Medulla oblongata (tissue), 1 donor: ENCODE data around the gene UBAC2.

Experiments used
- DNase-seq: peaks from one replicate; pipeline ENCODE4 v3.0.0-alpha.2; 2015; ENCODE audit errors: extremely low spot score

The UBAC2 gene

DNA sequence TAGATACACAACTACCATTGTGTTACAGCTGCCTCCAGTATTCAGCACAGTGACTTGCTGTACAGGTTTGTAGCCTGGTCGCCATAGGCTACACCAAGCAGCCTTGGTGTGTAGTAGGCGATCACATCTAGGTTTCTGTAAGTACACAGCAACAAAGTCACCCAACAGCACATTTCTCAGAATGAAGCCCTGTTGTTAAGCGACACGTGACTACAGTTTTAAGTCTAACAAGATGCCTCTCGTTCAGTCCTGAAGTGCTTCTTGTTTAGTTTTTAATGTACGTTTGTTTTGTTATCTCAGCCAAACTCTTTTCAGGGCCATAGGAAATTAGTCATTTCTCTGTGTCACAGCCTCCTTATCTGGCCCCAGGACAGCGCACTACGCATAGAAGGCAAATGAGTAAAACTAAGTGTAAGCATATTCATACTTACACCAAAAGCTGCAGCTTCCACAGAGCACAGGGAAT is 156.5 kb downstream of the UBAC2 start:
- DNase-seq, result no peak

DNA sequence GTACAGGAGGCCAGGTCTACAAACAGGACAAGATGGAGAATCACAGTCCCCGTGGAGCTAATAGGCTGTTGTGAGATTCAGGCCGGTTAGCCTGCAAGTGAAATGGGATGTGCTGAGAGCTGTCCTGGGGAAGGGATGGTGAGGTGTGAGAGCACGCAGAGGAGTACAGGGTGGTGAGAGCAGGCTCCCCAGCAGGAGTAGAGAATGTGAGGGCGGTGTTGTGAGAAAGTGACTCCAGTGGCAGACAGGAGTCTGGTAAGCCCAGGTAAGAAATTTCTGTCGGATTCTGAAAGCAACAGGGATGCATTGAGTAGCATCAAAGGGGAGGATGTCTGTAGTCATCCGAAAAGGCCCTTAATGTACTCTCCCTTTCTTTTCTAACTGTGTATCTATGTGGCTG is 157.3 kb downstream of the UBAC2 start:
- no peak for DNase-seq

DNA sequence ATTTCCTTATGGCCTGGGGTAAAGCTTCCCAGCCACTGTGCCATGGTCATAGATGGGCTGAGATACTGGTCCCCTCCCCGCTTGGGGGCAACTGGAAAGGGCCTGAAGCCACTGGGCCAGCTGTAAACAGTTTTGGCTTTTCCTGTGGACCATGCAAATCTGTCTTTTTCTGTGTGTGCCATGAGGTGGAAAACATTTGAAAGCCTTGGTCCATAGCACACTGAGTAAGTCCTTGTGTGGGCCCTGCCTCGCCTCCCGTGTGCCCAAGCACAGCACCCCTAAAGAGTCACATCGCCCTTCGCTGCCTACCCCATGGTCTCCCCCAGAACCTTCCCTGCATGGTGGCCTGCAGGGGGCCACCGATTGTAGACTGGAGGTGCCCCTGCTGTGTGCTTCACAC is 158.9 kb downstream of the UBAC2 start:
- no peak for DNase-seq

DNA sequence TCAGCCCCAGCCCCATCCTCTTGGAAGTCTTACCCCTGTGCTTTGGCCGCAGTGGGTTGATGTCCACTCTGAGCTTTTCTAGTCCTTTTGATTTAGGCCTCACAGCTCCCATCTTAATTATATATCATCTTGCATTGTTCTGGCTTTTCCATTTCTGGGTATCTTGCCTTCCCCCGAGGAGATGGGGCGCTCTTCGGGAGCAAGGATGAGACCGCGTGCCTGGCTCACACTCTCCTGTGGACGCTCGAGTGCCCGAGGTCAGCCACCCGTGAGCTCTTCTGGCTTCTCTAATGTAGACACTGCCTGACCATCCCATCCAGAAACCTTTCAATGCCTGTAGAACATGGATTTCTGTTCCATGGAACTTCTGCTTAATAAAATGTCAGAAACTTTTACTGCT is 160.0 kb downstream of the UBAC2 start:
- DNase-seq, result no peak

GRCh38 chr13:99361197-99361596 is 160.5 kb downstream of the UBAC2 start:
- DNase-seq, result no peak

- no peak for DNase-seq
Measured at GRCh38 chr13:99362362-99362761, 161.7 kb downstream of the UBAC2 start.

DNA sequence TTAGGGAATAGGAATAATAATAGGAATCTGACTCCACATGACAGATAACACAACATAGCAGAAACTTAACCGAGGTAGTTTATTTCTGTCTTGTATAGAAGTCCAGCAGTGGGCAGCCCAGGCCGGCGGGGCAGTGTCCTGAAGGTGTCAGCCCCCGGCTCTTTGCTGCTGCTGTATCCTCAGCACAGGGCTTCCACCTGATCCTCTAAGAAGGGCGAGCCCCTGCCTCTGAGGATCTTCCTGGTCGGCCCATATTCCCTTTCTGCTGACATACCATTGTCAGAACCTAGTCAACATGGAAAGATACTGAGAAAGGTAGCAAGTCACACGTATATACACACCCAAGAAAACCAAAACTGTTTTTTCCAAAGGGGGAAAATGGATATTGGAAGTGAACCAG is 162.7 kb downstream of the UBAC2 start:
- no peak for DNase-seq

- DNase-seq, result no peak
Measured at GRCh38 chr13:99363949-99364348, 163.3 kb downstream of the UBAC2 start.

DNA sequence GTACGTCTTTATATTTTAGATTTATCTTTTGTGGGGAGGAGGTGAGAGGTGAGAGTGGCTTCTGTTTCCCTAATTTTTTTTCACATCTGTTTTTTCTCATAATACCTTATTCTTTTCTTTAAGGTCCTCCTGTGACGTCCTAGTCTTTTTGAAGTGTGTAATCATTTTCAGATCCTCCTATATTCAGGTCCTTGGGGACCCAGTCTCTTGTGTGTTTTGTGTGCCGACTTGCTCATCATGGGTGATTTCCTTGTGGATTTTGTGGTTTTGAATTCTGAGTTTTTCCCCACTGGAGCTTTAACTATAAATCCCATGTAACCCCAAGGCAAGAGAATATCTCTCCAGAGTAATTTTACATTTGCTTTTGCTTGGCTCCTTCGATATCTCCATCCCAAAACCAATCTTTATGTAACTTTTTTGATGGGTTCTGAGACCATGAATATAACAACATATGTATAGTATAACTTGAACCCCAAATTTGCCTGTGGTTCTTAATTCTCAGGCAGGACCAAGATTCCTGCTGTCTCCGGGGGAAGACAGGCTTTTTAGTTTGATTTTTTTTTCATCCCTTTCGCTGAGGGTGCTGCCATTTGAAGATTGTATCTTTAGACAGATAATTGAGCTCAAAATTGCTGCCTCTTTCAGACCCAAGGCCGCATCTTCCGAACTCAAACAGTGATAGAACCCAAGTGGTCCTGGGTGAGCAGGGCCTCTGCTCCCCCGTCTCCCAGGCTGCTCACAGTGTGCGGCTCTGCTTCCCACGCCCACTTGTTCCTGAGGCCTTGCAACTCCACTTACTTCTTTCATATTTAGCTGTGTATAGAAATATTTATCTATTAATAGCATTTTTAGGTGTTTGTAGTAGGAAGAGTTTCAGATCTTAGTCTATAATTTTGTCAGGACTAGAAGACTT is 165.7 kb downstream of the UBAC2 start:
- no peak for DNase-seq

GRCh38 chr13:99367106-99367616 is 166.5 kb downstream of the UBAC2 start:
- no peak for DNase-seq

DNA sequence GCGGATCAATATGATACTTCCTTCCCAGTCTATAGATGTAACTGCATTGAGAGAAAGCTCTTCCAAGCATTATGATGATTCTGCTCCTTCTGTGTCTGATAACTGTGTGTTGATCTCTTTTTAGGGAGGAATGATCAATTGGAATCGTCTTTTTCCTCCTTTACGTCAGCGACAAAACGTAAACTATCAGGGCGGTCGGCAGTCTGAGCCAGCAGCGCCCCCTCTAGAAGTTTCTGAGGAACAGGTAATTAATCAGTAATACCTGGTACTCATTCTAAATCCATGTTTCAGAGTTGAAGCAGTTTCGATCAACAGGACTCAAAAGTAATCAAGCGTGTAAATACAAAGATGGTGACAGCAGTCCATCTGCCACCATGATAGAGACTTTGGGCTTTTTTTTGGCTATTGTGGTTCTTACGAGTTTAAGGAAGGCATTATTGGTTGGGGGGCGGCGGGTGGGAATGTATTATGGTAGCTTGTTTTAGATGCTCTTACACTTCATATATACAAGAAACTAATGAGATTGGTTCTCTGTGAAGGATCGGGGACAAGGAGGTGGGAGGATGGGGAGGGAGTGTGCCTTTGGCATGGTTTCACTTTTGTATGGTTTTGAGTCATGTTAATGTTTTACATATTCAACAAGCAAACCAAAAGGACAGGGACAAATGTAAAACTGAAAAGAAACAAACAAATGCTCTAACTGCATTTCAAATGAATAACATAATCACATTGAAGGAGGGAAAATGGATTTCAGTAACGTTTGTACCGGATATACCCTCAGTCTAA is 167.2 kb downstream of the UBAC2 start:
- no peak for DNase-seq

DNA sequence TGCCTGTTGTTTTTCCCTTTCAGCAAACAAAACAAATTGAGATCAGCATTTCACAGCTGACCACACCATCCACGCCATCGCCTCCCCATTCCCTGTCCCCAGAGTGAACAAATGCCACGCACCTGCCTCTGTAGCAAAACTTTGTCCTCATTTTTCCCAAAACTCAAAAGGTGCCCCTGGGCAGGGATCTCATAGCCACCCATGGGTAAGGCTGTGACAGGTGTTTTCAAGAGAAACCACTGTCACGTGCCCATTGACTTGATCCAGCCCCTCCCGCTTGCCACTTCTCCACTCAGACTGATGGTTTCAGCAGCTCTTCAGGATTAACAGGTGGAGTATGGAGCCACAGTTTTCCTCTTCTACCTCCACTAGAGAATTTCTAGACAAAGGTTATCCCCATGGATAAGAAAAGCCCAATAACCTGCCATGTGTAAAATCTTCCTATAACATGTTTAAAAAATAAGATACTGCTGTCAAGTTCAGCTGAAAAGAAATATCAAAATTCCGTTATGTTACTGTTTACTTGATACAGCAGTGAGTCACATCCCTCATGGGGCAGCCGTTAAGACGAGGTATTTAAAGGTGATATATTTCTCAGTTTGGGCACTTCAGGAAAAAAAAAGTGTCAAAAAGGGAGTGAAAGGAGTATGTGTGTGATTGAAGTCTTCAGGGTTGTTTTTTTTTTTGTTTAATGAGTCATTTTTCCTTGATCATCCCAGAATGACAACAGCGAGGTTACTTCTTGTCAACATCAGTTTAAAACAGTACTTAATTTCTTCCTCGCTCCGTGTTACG is 170.0 kb downstream of the UBAC2 start:
- DNase-seq, result no peak

GRCh38 chr13:99371956-99372355 is 171.3 kb downstream of the UBAC2 start:
- DNase-seq, result peak; percentile 38

GRCh38 chr13:99373436-99373835 is 172.8 kb downstream of the UBAC2 start:
- no peak for DNase-seq

DNA sequence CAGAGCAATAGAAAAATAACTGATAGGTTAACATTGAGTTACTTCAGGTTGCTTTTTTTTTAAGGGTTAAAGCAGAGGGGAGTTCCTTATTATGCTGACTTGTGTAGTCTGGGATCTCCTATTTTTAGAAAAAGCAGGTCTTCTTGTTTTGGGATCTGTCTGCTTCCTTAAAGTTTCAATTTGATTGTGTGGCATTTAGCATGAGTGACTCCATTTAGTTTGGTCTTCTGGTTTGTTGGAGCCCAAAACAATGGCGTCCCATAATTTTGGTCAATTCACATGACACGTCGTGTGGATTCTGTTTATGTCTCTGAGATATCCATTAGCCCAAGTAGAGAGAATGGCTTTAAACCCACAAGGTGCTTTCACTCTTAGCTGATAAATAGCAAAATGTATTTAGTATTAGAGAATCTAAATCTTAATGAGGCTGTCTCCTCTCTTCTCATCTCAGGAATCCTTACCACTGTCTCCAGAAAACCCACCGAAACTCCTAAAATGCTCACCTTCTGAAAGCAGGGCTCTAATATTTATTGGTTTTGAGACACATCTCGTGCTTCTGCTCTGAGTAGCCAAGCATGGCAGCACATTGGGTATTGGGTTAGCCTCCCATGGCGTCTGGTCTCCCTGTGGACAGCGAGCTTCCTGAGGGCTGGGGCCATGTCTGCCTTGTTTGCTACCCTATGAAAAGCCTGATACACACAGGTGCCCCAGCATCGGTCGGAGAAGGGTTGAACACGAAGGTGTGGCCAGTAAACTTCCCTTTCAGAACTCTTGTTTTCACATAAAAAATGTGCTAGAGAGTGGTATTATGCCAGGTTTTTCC is 173.7 kb downstream of the UBAC2 start:
- no peak for DNase-seq

DNA sequence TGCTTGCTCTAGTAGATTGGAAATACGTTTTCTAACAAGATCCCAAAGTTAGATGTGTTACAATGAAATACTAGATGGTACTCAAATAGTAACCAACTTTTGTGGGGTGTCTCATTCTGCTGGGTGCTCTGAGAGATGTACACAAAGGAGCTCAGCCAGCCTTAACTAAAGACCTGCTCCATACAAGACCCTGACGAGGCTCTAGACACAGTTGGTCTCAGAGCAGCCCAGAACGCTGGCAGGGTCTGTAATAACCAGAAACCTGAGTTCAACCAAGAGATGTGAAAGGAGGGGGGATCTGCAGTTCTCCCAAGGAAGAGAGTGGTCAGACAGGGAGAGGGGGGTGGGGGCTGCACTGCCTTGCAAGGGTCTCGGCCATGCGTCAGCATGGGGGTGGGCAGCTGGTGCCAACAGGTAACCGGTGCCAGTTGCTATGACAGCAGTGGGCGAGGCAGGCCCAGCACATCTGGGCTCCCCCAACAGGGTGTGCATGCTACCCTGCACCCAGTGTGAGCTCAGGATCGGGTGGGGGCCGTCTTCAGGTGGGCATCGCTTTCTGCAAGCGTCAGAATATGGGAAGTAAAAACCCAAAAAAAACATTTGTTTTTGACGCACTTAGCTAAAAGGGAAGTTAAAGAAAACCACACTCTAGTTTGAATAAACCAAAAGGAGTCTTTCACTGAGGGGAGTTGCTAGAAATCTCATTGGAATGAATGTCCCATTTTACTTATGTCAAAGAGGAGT is 174.5 kb downstream of the UBAC2 start:
- DNase-seq, result peak; percentile 55

GRCh38 chr13:99375738-99376080 is 175.1 kb downstream of the UBAC2 start:
- no peak for DNase-seq

GRCh38 chr13:99376132-99376531 is 175.5 kb downstream of the UBAC2 start:
- DNase-seq, result peak; percentile 58

GRCh38 chr13:99376924-99377323 is 176.3 kb downstream of the UBAC2 start:
- no peak for DNase-seq

GRCh38 chr13:99377641-99378040 is 177.0 kb downstream of the UBAC2 start:
- no peak for DNase-seq
